HL-60/S4 (cell line): ENCODE data around the gene TSPAN9.

Experiments used
- in situ Hi-C: fragments of 300-500 bp; cut with MboI; formaldehyde crosslinking; loops from 2 replicates; pipeline ENCODE4 v1.14.3; 2022; ENCODE audit warnings: low sequenced_read_pairs

Gene TSPAN9

DNA sequence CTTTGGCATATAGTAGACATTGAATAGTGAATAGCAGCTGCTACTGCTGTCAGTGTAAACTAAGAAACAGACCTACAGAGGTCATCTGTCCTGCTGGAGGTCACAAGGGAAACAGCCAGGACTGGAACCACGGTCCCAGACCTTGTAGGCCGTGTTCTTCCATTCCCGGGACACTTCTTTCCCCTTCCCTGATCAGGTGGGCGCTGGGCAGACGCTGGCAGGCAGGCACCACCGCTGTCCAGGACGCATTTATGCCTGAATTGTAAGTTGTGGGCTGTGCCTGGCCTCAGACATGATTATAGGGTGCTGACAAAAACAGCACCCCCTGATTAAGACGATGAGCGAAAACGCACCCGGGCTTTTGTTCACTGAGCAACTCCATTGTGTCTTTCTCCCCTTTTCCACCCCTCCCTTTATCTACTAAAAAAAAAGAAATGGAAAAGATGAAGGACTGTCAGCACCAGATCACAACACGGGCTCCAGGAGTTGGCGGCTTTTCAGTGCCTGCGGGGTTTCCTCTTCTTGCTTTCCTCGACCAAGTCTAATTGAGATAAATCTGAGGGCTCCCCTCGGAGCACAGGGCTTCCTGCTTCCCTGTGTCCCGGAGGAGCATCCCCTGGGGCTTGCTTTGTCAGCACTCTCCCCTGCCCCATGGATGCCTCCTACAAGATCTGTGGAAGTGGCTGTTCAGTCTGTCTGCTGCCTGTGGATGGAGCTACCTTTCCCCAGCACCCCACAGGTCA, 80.6 kb downstream of the TSPAN9 start:
- in situ Hi-C loops = no loop called here

- in situ Hi-C loops = no loop called here
These were observed 81.8 kb downstream of the TSPAN9 start for GRCh38 chr12:3158851-3159465.

DNA sequence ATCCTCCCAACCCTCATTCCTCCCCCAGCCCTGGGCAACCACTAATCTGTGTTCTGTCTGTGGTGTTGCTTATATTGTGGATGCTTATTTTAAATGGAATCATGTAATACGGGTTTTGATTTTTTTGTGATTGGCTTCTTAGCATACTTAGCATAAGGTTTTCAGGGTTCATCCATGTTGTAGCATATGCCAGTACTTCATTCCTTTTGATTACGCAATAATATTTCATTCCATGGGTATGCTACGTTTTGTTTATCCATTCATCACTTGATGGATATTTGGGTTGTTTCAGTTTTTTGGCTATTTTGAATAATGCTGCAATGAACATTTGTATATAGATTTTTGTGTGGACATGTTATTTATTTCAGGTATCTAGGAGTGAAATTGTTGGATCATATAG, 82.9 kb downstream of the TSPAN9 start:
- in situ Hi-C loops = no loop called here

DNA sequence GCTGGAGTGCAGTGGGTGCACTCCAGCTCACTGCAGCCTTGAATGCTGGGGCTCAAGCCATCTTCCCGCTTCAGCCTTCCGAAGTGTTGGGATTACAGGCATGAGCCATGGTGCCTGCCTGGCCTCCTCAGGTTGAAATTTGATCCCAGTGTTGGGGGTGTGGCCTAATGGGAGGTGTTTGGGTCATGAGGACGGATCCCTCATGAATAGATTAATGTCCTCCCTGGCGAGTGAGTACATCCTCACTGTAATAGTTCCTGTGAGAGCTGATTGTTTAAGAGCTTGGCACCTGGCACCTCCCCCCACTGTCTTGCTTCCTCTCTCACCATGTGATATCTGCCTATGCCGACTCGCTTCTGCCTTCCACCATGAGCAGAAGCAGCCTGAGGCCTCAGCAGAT, 84.7 kb downstream of the TSPAN9 start:
- in situ Hi-C loops = no loop called here

GRCh38 chr12:3164454-3165077, 87.4 kb downstream of the TSPAN9 start:
- in situ Hi-C loops = no loop called here

DNA sequence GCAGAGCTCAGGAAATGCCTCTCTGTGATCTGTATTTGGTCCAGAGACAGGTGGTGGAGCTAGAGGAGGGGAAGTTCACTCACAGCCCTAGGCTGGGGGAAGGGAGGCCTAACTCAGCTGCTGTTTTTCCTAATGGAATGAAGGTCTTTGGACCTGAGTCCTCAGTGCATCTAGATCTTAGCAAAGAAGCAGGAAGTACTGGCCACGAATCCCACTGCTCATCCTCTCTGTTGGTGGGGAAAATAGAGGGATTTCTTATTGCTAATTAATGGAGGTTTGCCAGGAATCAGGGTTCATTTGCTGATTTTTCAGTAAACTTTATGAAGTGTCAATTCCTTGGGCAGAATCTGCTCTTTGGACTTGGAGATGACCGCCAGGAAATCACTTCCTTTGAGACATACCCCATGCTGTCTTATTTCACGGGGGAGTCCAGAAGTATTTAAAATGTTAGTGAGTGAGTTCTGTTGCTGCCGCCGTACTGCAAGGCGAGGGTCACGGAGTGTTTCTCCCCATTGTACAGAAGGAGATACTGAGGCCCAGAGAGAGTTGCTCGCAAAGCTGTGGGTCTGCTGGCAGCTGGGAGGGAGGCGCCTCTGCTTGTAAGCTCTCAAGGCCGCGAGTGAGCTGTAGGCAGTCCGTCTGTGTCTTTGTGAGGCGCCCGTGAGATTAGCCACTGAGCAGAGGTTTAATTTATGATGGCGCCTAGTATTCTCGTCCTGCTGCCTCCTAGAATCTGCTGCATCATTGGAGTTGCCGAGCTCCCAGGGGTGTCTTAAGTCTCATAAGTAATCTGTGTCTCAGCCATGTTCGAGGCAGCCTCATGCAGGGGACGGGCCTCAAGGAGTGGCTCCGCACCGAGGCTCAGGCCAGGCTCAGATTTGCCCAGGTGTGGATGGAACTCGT, 88.2 kb downstream of the TSPAN9 start:
- in situ Hi-C loops = no loop called here

GRCh38 chr12:3167636-3168035, 90.5 kb downstream of the TSPAN9 start:
- in situ Hi-C loops = no loop called here

DNA sequence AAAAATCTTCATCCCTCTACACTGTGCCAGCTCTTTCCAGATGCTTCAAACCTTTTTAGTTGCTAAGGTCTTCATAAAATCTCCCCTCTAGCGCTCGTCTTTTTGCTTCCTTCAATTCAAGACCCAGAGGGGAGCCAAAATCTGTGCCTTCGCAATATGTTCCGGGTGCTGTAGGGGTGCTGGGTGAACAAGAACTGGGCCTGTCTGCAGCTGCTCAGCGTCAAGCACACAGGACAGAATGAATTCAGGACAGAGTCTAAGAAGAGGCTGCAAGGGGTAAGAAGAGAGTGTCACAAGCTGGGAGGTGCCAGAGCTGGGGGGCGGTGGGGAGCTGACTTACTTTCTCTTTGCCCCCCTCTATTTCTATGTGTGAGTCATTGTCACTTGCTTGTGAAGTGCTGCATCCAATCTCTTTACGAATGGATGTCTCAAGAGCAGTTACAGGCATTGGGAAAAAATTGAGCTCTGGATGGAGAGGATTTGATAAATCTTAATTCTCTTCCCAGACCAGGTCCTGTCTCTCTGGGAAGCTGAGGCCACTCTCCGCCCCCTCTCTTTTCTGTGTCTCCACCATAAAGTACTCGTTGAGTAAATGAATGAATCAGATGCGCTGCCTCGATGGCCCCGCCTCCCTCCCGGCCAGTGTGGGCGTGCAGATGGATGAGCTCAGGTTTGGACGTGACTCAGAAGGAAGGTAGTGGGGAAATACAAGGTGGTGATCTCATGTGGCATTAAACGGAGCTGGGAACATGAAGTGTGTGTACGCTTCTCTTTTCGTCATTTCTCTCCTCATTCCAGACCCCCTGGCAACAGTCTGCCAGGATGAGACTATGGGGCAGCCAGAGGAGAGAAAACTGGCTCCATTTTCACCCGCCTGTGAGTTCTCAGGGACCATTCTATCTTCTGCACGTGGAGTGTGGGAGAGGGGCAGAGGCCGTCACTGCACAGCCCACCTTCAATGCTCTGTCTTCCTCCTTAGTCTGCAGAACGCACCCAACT, 91.3 kb downstream of the TSPAN9 start:
- in situ Hi-C loops = no loop called here

DNA sequence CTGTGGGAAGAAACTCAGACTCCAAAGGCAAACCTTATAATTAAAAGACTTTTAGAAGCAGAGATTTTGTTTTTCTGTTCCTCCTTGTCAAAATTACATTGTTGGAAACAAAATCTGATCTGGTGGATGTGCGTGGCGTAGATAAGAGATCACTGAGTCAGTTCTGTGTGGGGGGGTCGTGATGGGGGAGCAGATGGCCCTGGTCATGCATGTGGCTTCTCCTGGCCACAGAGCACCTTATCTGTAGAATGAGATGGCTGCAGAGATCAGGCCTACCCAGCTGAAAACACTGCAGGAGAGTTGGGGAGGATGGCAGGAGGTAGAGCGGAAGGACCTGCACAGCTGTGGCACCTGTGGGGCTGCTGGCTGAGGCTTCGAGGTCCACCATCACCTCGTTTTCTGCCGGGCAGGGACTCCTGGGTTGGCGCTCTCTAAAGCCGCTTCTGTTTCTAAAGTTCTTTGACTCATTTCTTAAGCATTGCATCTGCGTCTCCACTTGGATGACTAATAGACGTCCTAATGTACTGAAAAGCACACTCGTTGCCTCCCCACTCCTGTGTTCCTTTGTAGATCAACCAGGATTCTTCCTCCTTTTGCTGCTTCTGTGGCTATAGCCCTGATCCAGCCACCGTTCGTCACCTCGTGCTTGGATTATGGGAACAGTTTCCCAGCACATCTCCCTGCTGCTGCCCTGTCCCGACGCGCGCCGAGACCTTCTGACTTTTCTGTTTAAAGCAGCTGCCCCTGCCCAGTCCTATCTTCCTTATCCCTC, 93.4 kb downstream of the TSPAN9 start:
- in situ Hi-C loops = no loop called here

DNA sequence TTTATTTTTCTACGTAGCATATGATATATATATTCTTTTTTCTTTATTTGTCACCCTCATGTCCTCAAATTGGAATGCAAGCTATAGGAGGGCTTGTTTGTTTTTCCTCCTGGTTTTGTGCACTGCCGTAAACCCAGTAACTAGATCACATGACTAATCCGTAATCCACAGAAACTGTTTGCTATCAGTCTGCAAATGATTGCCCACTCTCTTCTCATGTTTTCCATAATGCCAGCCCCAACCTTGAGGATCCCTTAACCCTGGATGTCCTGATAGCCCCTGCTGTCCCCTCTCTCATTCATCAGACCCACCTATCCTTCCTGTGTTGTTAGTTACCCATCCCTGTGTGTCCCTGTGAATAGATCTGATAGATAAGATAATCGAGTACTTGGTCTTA, 94.0 kb downstream of the TSPAN9 start:
- in situ Hi-C loops = no loop called here

DNA sequence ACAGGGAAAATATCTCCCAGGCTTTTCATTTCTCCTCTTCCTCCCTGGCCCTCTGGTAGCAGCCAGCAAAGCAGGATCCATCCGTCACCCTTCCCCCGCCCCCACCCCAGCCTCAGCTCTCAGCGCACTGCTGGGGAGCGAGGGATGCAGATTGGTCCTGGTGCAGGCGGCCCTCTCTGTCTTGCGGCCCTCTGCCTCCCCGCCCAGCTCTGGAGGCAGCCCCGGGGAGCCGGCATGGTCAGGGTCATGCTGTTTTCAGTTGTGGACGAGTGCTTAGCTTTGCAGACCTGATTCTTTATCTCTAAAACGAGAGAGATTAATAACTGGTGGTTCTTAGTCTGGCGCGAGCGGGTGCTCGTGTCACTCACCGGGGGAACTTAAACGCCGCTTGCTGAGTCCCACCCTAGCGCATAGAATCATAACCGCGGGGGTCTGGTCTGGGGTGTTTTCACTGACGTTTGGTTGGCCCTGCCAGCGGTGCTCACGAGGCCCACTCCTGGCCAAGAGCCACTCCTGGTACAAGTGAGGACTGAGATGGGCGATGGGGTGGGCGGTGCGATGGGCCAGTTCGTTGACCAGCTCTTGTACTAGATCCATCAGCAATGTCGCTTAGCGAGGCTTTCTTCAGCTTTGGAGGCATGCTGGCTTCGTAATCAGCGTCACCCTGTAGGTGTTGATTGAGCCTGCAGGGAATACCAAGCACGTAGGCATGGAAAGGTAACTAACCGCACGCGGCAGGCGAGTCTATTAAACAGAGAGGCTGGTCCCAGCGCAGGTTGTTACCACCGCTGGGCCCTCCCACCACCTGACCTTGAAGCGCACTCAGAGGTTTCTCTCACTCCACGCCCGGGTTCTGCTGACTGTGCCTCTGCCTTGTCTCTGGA, 95.2 kb downstream of the TSPAN9 start:
- in situ Hi-C loops = no loop called here

DNA sequence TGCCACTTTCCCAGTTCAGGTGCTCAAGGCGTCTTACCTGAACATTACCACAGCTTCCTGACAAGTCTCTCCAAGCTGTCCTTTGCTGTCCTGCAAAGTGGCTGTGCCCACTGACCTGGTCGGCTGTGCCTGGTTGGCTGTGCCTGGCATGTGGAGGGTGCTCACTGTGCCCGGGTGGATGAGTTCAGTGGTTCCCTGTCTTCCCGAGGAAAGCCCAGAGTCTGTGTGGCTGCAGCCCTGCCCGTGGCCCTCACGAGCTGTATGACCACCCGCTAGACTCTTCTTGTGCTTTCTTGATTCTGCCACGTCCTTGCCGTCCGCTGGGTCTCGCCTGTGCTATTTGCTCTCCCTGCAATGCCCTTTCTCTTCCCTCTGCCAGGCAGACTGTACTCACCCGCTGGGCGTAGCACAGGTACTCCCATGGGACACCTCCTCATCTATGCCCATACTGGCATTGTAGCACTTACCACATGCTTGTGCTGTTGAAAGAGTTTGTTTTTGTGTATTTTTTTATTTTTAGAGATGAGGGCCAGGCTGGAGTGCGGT, 95.9 kb downstream of the TSPAN9 start:
- in situ Hi-C loops = no loop called here

GRCh38 chr12:3173912-3174311, 96.7 kb downstream of the TSPAN9 start:
- in situ Hi-C loops = no loop called here

DNA sequence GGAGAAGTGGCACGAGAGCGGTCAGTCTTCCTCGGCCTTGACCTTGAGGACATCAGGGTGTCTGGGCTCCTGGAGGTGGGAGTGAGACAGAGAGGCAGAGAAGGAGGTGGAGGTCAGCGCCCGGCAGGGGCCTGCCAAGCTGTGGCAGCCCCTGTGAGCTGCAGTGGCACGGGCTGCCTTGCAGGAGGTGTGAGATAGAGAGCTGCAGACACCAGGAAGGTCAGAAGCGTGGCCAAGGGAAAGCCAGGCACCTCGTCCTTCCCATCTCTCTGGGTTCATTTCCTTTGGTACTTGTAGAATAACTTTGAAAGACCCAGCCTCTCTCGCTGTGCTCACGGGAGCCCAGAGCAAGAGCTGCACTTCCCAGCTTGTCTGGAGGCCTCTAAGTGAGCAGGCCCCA, 98.1 kb downstream of the TSPAN9 start:
- in situ Hi-C loops = no loop called here

GRCh38 chr12:3176754-3177153, 99.6 kb downstream of the TSPAN9 start:
- in situ Hi-C loops = no loop called here

DNA sequence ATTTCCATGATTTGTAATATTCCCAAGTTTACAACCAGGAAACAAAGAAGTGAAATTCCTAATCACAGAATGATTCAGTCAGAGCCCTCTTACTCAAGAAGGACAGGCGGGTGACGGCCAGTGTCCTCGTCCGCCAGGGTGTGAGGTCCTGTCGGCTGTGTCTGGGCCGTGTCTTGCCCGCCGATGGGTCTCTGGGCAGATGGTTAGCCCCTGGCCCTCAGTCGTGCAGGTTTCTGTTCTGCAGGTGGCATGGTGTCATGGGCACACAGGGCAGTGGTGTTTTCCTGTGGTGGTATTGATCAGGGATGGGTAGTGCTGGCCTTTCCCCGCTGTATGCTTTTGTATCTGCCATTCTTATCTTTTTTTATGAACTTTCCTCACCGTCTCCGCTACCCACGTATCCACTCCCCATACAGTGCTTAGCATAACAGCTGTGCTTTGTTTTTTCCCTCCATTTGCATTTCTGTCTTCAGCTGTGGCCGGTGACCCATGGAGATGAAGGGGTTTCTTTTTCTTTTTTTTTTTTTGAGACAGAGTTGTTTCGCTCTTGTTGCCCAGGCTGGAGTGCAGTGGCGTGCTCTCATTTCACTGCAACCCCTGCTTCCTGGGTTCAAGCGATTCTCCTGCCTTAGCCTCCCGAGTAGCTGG, 100.7 kb downstream of the TSPAN9 start:
- in situ Hi-C loops = no loop called here

DNA sequence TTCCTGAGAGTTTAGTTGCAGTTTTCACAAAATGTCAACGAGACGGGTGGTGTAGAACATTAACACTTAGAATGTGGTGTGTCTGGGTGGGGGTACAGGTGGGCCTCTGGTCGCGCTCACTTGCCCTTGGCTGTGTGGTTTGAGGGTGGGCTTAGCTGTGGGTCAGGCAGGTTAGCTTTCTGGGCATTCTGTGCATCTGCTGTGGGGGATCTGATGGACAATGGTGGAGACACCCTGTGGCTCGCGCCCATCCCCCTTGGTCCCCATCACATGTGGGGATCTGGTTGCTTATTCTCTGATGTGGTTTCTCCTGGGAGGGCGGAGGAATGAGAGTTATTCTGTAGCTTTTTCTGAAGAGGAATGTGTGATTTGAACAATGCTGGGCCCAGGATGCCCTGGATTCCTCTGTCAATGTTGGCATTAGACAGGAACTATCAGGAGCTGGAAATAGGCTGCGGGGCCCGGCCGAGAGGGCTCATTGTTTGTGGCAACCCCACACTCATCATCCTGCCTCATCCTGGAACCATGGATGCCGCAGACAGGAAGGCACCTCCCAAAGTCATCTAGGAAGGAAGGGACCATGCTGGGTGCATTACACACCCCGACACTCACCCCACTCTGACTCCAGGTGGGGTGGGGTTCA, 101.6 kb downstream of the TSPAN9 start:
- in situ Hi-C loops = no loop called here
